Suprapubic skin (tissue), 3 donors: ENCODE data around the gene TMEM179.

Source experiments
- EP300 ChIP-seq: sonication (generic); formaldehyde crosslinking; IDR thresholded peaks from one replicate; pipeline ENCODE4 v1.6.1; 2017; ENCODE audit warnings: antibody characterized with exemption
- POLR2A ChIP-seq, 2 donors: fragments of 450-650 bp; IDR thresholded peaks; one replicate each; pipeline ENCODE4 v1.6.1; 2017; ENCODE audit warnings: antibody characterized with exemption in 2 of 2, mild to moderate bottlenecking in 2 of 2, moderate library complexity in 2 of 2
- TF ChIP-seq, protein P1 (sequence below), 2 donors: fragments of 200-600 bp in 1 of 2; fragments of 450-650 bp in 1 of 2; sonication (generic) in 1 of 2; IDR thresholded peaks; one replicate each; pipeline ENCODE4 v1.5.1; 2016 to 2019; ENCODE audit warnings: antibody characterized with exemption in 2 of 2, mild to moderate bottlenecking in 1 of 2, moderate library complexity in 1 of 2

DNA sequence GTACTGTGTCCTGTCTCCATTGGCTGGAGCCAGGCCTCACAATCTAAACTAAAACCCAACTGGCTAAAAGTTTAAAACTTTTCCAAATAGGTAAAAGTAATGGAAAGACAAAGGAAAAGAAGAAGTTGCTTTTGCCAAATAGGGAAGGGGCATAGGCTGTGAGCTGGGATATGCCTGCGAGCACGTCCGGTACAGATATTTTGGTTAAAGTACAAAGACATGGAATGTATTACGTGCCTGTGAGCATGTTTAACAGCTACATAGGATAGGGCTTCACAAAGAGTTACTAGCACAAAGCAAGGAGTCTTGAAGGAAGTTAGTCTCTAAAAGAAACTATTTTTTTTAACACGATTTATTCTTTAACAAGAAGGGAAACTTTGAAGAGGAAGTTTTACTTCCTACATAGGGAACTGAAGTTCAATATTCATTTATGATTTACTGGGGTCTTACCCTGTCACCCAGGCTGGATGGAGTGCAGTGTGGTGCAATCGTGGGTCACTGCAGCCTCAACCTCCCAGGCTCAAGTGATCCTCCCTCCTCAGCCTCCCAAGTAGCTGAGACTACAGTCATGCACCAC is 43.0 kb upstream of the TMEM179 start:
- TF ChIP-seq POLR2A (IDR thresholded peaks at IDR 0.05), result no peak
- TF ChIP-seq, protein P1, sequence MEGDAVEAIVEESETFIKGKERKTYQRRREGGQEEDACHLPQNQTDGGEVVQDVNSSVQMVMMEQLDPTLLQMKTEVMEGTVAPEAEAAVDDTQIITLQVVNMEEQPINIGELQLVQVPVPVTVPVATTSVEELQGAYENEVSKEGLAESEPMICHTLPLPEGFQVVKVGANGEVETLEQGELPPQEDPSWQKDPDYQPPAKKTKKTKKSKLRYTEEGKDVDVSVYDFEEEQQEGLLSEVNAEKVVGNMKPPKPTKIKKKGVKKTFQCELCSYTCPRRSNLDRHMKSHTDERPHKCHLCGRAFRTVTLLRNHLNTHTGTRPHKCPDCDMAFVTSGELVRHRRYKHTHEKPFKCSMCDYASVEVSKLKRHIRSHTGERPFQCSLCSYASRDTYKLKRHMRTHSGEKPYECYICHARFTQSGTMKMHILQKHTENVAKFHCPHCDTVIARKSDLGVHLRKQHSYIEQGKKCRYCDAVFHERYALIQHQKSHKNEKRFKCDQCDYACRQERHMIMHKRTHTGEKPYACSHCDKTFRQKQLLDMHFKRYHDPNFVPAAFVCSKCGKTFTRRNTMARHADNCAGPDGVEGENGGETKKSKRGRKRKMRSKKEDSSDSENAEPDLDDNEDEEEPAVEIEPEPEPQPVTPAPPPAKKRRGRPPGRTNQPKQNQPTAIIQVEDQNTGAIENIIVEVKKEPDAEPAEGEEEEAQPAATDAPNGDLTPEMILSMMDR (IDR thresholded peaks at IDR 0.05), result no peak
- TF ChIP-seq EP300, result no peak
